ENCODE measurements around the gene KRTAP10-8. TPM values are rescaled to one million over a fixed set of nuclear protein-coding genes. Genes with fewer than 3 reads are reported as not detected.
"Not testable (repeated sequence)": the region's sequence is repeated elsewhere in the genome, so short reads cannot be mapped to it uniquely, and the experiment has no call there.

Gene KRTAP10-8
- total RNA-seq, 2 experiments from 2014 or later: not detected

- CTCF ChIA-PET: no interaction called here
- intact Hi-C loops (cut with micrococcal nuclease): no loop called here
Observed at GRCh38 chr21:44636209-44637017, 24.5 kb downstream of the KRTAP10-8 start.

GRCh38 chr21:44637018-44637850 is 25.4 kb downstream of the KRTAP10-8 start, which contains the start of gene KRTAP10-10:
Gene KRTAP10-10, plus strand, starts transcription at chr21:44637356. Its CDS starts 62 bp downstream, at chr21:44637418.
- intact Hi-C loops (cut with micrococcal nuclease): no loop called here
- peaks cover 12% of the 10 kb centered on the region for H3K9me3 Mint-ChIP-seq
- no peaks in the 10 kb centered on the region for H3K36me3 Mint-ChIP-seq (ENCODE audit: low read depth)
- H3K27me3 Mint-ChIP-seq (ENCODE audit: low read depth): no peaks in the 10 kb centered on the region
- no peak within 1 kb of the TSS for H3K27ac Mint-ChIP-seq
- H3K4me1 Mint-ChIP-seq (ENCODE audit: low read depth): peaks cover 3% of the 10 kb centered on the region
- H3K4me3 Mint-ChIP-seq: no peak within 1 kb of the TSS
- CTCF ChIA-PET: no interaction called here
- DNase-seq: no peak

More at GRCh38 chr21:44636209-44637017, 24.5 kb downstream of the KRTAP10-8 start:
- no peak for DNase-seq
- no peaks in the 10 kb centered on the region for H3K36me3 Mint-ChIP-seq (ENCODE audit: low read depth)
- no peaks in the 10 kb centered on the region for H3K27me3 Mint-ChIP-seq (ENCODE audit: low read depth)
- H3K27ac Mint-ChIP-seq: no peak overlapping the region
- peaks cover 17% of the 10 kb centered on the region for H3K9me3 Mint-ChIP-seq
- no peak overlapping the region for H3K4me3 Mint-ChIP-seq
- peaks cover 3% of the 10 kb centered on the region for H3K4me1 Mint-ChIP-seq (ENCODE audit: low read depth)

GRCh38 chr21:44637851-44638348 is 26.0 kb downstream of the KRTAP10-8 start:
- H3K27ac Mint-ChIP-seq; intact Hi-C loops (cut with micrococcal nuclease): not testable (repeated sequence)

GRCh38 chr21:44638506-44639330 is 26.8 kb downstream of the KRTAP10-8 start:
- DNase-seq; H3K36me3 Mint-ChIP-seq (ENCODE audit: low read depth); intact Hi-C loops (cut with micrococcal nuclease); H3K27me3 Mint-ChIP-seq (ENCODE audit: low read depth); CTCF ChIA-PET; H3K4me1 Mint-ChIP-seq (ENCODE audit: low read depth); H3K27ac Mint-ChIP-seq; H3K4me3 Mint-ChIP-seq: not testable (repeated sequence)
- H3K9me3 Mint-ChIP-seq: peaks cover 15% of the 10 kb centered on the region

More at GRCh38 chr21:44637851-44638348, 26.0 kb downstream of the KRTAP10-8 start:
- H3K9me3 Mint-ChIP-seq: peaks cover 12% of the 10 kb centered on the region
- CTCF ChIA-PET; H3K36me3 Mint-ChIP-seq (ENCODE audit: low read depth); H3K4me1 Mint-ChIP-seq (ENCODE audit: low read depth); DNase-seq; H3K27me3 Mint-ChIP-seq (ENCODE audit: low read depth); H3K4me3 Mint-ChIP-seq: not testable (repeated sequence)

- H3K27me3 Mint-ChIP-seq (ENCODE audit: low read depth): no peaks in the 10 kb centered on the region
- H3K4me3 Mint-ChIP-seq: no peak overlapping the region
- peaks cover 21% of the 10 kb centered on the region for H3K9me3 Mint-ChIP-seq
- H3K36me3 Mint-ChIP-seq (ENCODE audit: low read depth): peaks cover 4% of the 10 kb centered on the region
- CTCF ChIA-PET: no interaction called here
- H3K27ac Mint-ChIP-seq: no peak overlapping the region
- DNase-seq: no peak
- intact Hi-C loops (cut with micrococcal nuclease): no loop called here
- H3K4me1 Mint-ChIP-seq (ENCODE audit: low read depth): peaks cover 3% of the 10 kb centered on the region
Observed at GRCh38 chr21:44639331-44639655, 27.4 kb downstream of the KRTAP10-8 start.

- H3K27ac Mint-ChIP-seq: no peak overlapping the region
- DNase-seq: no peak
- no peak overlapping the region for H3K4me3 Mint-ChIP-seq
- peaks cover 30% of the 10 kb centered on the region for H3K9me3 Mint-ChIP-seq
- H3K36me3 Mint-ChIP-seq (ENCODE audit: low read depth): peaks cover 9% of the 10 kb centered on the region
- peaks cover 3% of the 10 kb centered on the region for H3K4me1 Mint-ChIP-seq (ENCODE audit: low read depth)
- intact Hi-C loops (cut with micrococcal nuclease): no loop called here
- CTCF ChIA-PET: no interaction called here
- no peaks in the 10 kb centered on the region for H3K27me3 Mint-ChIP-seq (ENCODE audit: low read depth)
Observed at GRCh38 chr21:44640761-44641160, 28.9 kb downstream of the KRTAP10-8 start.

GRCh38 chr21:44643741-44644310 is 31.9 kb downstream of the KRTAP10-8 start:
- H3K4me3 Mint-ChIP-seq: no peak overlapping the region
- peaks cover 6% of the 10 kb centered on the region for H3K4me1 Mint-ChIP-seq (ENCODE audit: low read depth)
- intact Hi-C loops (cut with micrococcal nuclease): no loop called here
- peaks cover 9% of the 10 kb centered on the region for H3K36me3 Mint-ChIP-seq (ENCODE audit: low read depth)
- no peak overlapping the region for H3K27ac Mint-ChIP-seq
- DNase-seq: no peak
- CTCF ChIA-PET: no interaction called here
- peaks cover 30% of the 10 kb centered on the region for H3K9me3 Mint-ChIP-seq
- no peaks in the 10 kb centered on the region for H3K27me3 Mint-ChIP-seq (ENCODE audit: low read depth)

GRCh38 chr21:44644878-44645277 is 33.0 kb downstream of the KRTAP10-8 start:
- Mint-ChIP-seq H3K36me3 (ENCODE audit: low read depth) (peaks cover 9% of the 10 kb centered on the region), H3K4me1 (ENCODE audit: low read depth) (peaks cover 6% of the 10 kb centered on the region), H3K4me3 (no peak overlapping the region), H3K27ac (no peak overlapping the region), H3K27me3 (ENCODE audit: low read depth) (no peaks in the 10 kb centered on the region), H3K9me3 (peaks cover 30% of the 10 kb centered on the region)
- DNase-seq: no peak
- CTCF ChIA-PET: no interaction called here
- intact Hi-C loops (cut with micrococcal nuclease): no loop called here

- peaks cover 24% of the 10 kb centered on the region for H3K9me3 Mint-ChIP-seq
- intact Hi-C loops (cut with micrococcal nuclease); DNase-seq; H3K36me3 Mint-ChIP-seq (ENCODE audit: low read depth); CTCF ChIA-PET; H3K27ac Mint-ChIP-seq; H3K27me3 Mint-ChIP-seq (ENCODE audit: low read depth); H3K4me3 Mint-ChIP-seq; H3K4me1 Mint-ChIP-seq (ENCODE audit: low read depth): not testable (repeated sequence)
Observed at GRCh38 chr21:44646366-44647221, 34.7 kb downstream of the KRTAP10-8 start, which contains the start of gene KRTAP10-11. Gene KRTAP10-11, plus strand, starts transcription at chr21:44646414. Its CDS starts 45 bp downstream, at chr21:44646459.

GRCh38 chr21:44647222-44647552 is 35.3 kb downstream of the KRTAP10-8 start:
- CTCF ChIA-PET: no interaction called here
- H3K36me3 Mint-ChIP-seq (ENCODE audit: low read depth): peaks cover 9% of the 10 kb centered on the region

More at GRCh38 chr21:44647222-44647552, 35.3 kb downstream of the KRTAP10-8 start:
- Mint-ChIP-seq H3K27me3 (ENCODE audit: low read depth) (no peaks in the 10 kb centered on the region), H3K27ac (no peak overlapping the region), H3K4me3 (no peak overlapping the region), H3K9me3 (peaks cover 24% of the 10 kb centered on the region), H3K4me1 (ENCODE audit: low read depth) (peaks cover 6% of the 10 kb centered on the region)
- no peak for DNase-seq
- intact Hi-C loops (cut with micrococcal nuclease): no loop called here

Measured in activated naive CD4-positive, alpha-beta T cell treated with anti-CD3 and anti-CD28 coated beads for 36 hours (primary cell).